Smooth muscle cell (in vitro differentiated cells): ENCODE measurements around the gene C4orf50. TPM values are rescaled to one million over a fixed set of nuclear protein-coding genes. Genes with fewer than 3 reads are reported as not detected.

ENCODE experiments used
- DNase-seq: peaks from one replicate; lab custom pipeline; 2025; ENCODE audit not compliant: unreplicated experiment; lab: John Stamatoyannopoulos, UW
- H2AFZ ChIP-seq: fragments of 200-600 bp; sonication (generic); 2 replicates; pipeline ENCODE4 v1.6.0; 2016; ENCODE audit warnings: antibody characterized with exemption, low read depth, mild to moderate bottlenecking
- H3F3A ChIP-seq: fragments of 200-600 bp; sonication (generic); 2 replicates; pipeline ENCODE4 v1.6.0; 2017; ENCODE audit warnings: antibody characterized with exemption, low read depth
- H3K27ac ChIP-seq: fragments of 200-600 bp; sonication (generic); 2 replicates; pipeline ENCODE4 v1.5.1; 2016; ENCODE audit warnings: low read depth, mild to moderate bottlenecking
- H3K27me3 ChIP-seq: fragments of 200-600 bp; sonication (generic); 2 replicates; pipeline ENCODE4 v1.6.1; 2016; ENCODE audit warnings: low read depth, mild to moderate bottlenecking
- H3K36me3 ChIP-seq: fragments of 200-600 bp; sonication (generic); 2 replicates; pipeline ENCODE4 v1.5.1; 2016; ENCODE audit warnings: low read depth
- H3K4me1 ChIP-seq: fragments of 200-600 bp; sonication (generic); 2 replicates; pipeline ENCODE4 v1.5.1; 2016; ENCODE audit warnings: low read depth
- H3K4me2 ChIP-seq: fragments of 200-600 bp; sonication (generic); 2 replicates; pipeline ENCODE4 v1.6.0; 2016; ENCODE audit warnings: mild to moderate bottlenecking
- H3K4me3 ChIP-seq: fragments of 200-600 bp; sonication (generic); 2 replicates; pipeline ENCODE4 v1.5.1; 2016; ENCODE audit warnings: mild to moderate bottlenecking
- H3K79me2 ChIP-seq: fragments of 200-600 bp; sonication (generic); 2 replicates; pipeline ENCODE4 v1.6.0; 2016; ENCODE audit warnings: low read depth, mild to moderate bottlenecking
- H3K9ac ChIP-seq: fragments of 200-600 bp; sonication (generic); 2 replicates; pipeline ENCODE4 v1.6.0; 2016; ENCODE audit warnings: low read depth
- H3K9me3 ChIP-seq: fragments of 200-600 bp; sonication (generic); replicated peaks from 2 replicates; pipeline ENCODE4 v1.5.1; 2016; ENCODE audit warnings: low read depth
- H4K20me1 ChIP-seq: fragments of 200-600 bp; sonication (generic); 2 replicates; pipeline ENCODE4 v1.6.0; 2016; ENCODE audit warnings: low read depth
- WGBS: methylation state at CpG from one replicate; pipeline ENCODE4 v1.1.7; 2016; ENCODE audit warnings: low lambda C conversion rate; 5-methylcytosine and 5-hydroxymethylcytosine counted together
- polyA plus RNA-seq: library from polyadenylated mRNA; unstranded; fragments of >200 nt; fragmentation: Nextera tagmentation; extraction: Ambion mirVana; gene quantifications from 2 replicates; pipeline ENCODE4 v1.2.1, GENCODE V29; 2016
- total RNA-seq: library from RNA; depleted of rRNA; stranded (reverse); fragments of >200 nt; gene quantifications from 2 replicates; pipeline ENCODE4 v1.2.3, GENCODE V29; 2014
- TF ChIP-seq, protein P1 (sequence below): fragments of 200-600 bp; sonication (generic); IDR thresholded peaks from 2 replicates; pipeline ENCODE4 v1.5.1; 2017; ENCODE audit warnings: borderline replicate concordance, mild to moderate bottlenecking, antibody characterized with exemption; ENCODE audit not compliant: insufficient read depth, poor library complexity, severe bottlenecking

C4orf50 gene
- total and polyA plus RNA-seq, 2 experiments from 2014 or later = not detected

DNA sequence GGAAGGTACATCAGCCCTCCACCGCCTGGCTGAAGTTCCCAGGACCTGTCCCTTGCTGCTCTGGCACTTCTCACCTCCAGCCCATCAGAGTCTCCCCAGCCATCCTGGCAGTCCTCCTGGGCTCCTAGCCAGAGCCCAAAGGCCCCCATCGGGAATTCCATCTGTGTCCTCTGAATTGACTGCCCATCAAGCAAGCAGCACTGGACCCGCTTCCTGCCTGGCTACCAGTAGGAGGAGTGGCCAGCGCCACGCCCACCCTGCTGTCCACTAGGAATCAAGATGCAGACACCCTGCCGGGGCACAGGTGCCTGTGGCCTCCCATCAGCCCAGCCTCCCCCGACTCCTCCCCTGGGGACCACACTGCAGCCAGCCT lies 47.2 kb downstream of the C4orf50 start:
- H3K4me2 ChIP-seq = no peak overlapping the region
- no peak overlapping the region for H3K4me3 ChIP-seq
- H3K79me2 ChIP-seq = no peaks in the 10 kb centered on the region
- no peaks in the 10 kb centered on the region for H3F3A ChIP-seq
- no peaks in the 10 kb centered on the region for H3K9me3 ChIP-seq
- H3K9ac ChIP-seq = no peak overlapping the region
- TF ChIP-seq, protein P1, sequence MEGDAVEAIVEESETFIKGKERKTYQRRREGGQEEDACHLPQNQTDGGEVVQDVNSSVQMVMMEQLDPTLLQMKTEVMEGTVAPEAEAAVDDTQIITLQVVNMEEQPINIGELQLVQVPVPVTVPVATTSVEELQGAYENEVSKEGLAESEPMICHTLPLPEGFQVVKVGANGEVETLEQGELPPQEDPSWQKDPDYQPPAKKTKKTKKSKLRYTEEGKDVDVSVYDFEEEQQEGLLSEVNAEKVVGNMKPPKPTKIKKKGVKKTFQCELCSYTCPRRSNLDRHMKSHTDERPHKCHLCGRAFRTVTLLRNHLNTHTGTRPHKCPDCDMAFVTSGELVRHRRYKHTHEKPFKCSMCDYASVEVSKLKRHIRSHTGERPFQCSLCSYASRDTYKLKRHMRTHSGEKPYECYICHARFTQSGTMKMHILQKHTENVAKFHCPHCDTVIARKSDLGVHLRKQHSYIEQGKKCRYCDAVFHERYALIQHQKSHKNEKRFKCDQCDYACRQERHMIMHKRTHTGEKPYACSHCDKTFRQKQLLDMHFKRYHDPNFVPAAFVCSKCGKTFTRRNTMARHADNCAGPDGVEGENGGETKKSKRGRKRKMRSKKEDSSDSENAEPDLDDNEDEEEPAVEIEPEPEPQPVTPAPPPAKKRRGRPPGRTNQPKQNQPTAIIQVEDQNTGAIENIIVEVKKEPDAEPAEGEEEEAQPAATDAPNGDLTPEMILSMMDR = no peak
- no peaks in the 10 kb centered on the region for H4K20me1 ChIP-seq
- no peak overlapping the region for H3K27ac ChIP-seq
- H3K36me3 ChIP-seq = no peaks in the 10 kb centered on the region
- WGBS = 75% methylated on average over 7 of the region's 7 CpGs
- no peak for DNase-seq
- H2AFZ ChIP-seq = no peak overlapping the region
- H3K4me1 ChIP-seq = no peaks in the 10 kb centered on the region
- H3K27me3 ChIP-seq = no peaks in the 10 kb centered on the region

DNA sequence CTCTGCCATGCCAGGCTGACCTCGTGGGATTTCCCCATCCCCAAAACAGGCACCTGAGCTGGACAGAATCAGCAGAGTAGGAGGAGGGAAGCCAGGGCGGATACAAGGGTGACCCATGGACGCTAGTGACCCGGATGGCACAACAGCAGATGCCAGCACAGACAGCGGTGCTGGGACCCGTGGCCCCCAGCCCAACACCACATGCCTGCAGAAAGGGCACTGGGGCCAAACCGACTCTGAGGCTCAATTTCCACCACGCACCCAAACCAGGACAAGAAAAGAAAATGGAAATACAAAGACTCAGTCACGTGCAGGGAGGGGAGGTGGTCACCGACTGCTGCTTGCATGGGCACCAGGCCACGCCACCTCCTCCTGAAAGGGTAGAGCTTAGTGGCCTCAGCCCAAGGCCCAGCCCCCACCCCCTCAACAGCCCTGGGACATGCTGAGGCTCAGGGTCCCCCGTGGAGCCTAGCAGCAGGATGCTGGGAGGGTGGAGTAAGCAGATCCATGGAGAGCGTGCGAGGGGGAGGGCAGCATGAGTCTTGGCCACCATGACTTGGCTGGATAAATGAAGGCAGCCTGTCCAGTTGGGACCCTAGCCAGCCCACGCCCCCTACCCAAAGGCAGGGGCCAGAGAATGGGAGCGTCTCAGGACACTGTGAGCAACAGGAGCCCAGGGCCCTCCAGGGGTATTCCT lies 47.7 kb downstream of the C4orf50 start:
- no peaks in the 10 kb centered on the region for H3K79me2 ChIP-seq
- no peak overlapping the region for H3K9ac ChIP-seq
- no peaks in the 10 kb centered on the region for H3K4me1 ChIP-seq
- H4K20me1 ChIP-seq = no peaks in the 10 kb centered on the region
- no peaks in the 10 kb centered on the region for H3K27me3 ChIP-seq
- H3K4me3 ChIP-seq = no peak overlapping the region
- no peak for DNase-seq
- no peak overlapping the region for H3K27ac ChIP-seq
- no peak overlapping the region for H2AFZ ChIP-seq
- 89% methylated on average over 16 of the region's 16 CpGs for WGBS
- TF ChIP-seq, protein P1 = no peak
- no peaks in the 10 kb centered on the region for H3K36me3 ChIP-seq
- H3F3A ChIP-seq = no peaks in the 10 kb centered on the region
- H3K4me2 ChIP-seq = no peak overlapping the region
- H3K9me3 ChIP-seq = no peaks in the 10 kb centered on the region

DNA sequence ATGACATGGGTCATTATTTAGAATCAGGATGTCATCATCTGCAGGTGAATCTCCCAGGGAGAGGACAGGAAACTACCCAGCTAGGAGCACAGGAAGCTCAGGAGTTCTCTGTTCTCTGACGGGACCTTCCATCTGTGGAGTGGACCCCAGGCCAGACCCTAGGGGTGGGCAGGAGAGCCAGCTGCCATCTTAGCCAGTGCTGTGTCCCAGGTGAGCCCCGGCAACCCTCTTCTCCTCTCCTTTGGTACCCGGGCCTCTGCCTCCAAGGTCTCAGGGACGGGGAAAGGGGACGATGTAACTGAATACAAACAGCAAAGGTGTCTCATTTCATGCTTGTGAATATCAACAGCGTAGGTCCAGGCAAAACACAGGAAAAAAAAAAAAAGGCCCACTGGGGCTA lies 48.5 kb downstream of the C4orf50 start:
- DNase-seq = no peak
- Histone ChIP-seq H2AFZ (no peak overlapping the region), H3K4me2 (no peak overlapping the region), H3K4me3 (no peak overlapping the region), H3K36me3 (no peaks in the 10 kb centered on the region), H3K27me3 (no peaks in the 10 kb centered on the region), H3K79me2 (no peaks in the 10 kb centered on the region), H3F3A (no peaks in the 10 kb centered on the region), H3K9ac (no peak overlapping the region), H3K9me3 (no peaks in the 10 kb centered on the region), H4K20me1 (no peaks in the 10 kb centered on the region), H3K4me1 (no peaks in the 10 kb centered on the region), H3K27ac (no peak overlapping the region)
- 87% methylated on average over 6 of the region's 6 CpGs for WGBS
- TF ChIP-seq, protein P1 = no peak

DNA sequence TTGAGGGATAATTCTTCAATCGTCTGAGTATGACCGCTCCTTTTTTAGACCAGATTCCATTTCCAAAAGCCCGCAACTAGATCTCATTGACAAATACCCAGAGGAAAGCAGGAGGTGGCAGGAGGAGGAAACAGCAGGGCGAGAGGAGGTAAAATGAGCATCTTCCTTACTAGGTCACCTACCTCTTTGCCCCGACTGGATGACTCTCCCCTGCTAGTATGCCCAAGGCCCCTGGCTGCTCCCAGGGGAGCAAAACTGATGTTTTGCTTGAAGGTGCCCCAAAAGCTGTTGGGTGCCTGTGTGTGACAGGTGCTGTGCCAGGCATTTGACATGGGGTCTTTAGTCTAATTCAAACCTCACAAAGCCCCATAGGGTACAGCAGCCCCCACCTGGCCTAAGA lies 48.9 kb downstream of the C4orf50 start:
- Histone ChIP-seq H3F3A (no peaks in the 10 kb centered on the region), H3K9me3 (no peaks in the 10 kb centered on the region), H4K20me1 (no peaks in the 10 kb centered on the region), H3K27ac (no peak overlapping the region), H3K79me2 (no peaks in the 10 kb centered on the region), H3K27me3 (no peaks in the 10 kb centered on the region), H2AFZ (no peak overlapping the region), H3K9ac (no peak overlapping the region), H3K4me2 (no peak overlapping the region), H3K4me3 (no peak overlapping the region), H3K36me3 (no peaks in the 10 kb centered on the region), H3K4me1 (no peaks in the 10 kb centered on the region)
- DNase-seq = no peak
- WGBS = 96% methylated on average over 5 of the region's 5 CpGs
- TF ChIP-seq, protein P1 = no peak
